ENCODE results near the gene CTDSPL. TPM values are rescaled to one million over a fixed set of nuclear protein-coding genes. Genes with fewer than 3 reads are reported as not detected.
A peak's percentile ranks its signal among the peaks of the same experiment; 100 is the strongest.

CTDSPL gene
- total RNA-seq, 2 donors from 2014 or later, result 27.8 to 30.7 TPM

DNA sequence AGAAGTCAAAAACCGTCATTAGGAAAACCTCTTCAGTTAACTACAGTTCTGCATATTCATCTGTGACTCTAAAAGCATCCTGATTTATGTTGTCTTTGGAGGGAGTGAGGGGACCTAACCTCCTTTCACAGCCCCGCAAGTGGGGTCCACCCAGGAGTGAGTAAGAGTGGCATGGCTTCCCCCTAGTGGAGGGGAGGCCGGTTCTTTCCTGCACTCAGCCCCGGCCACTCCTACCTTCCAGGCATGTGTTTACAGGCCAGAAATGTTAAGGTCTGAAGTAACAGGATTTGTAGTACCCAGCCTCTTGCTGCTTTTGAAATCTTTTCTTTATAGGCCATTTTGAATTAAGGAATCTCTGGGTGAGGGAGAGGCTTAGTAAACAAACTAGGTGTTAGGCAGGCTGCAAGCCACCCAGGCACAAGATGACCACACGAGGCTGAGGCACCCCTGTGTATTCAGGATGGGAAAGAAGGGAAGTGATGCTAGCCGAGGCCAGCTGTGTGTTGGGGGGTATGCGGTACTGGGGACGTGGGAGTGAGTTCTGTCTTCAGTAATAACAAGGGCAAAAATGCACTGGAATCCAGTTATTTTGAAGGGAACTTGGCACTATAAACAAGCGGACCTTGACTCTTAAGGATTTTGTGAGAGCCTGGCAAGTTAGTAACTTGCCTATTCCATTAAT is 50.5 kb downstream of the CTDSPL start:
- Histone ChIP-seq H3K36me3 (ENCODE audit: control insufficient read depth, insufficient read depth, low read length) (no peaks in the 10 kb centered on the region), H3K4me3 (ENCODE audit: low read length) (no peak overlapping the region), H3K27ac (ENCODE audit: low read depth, low read length) (no peak overlapping the region), H3K27me3 (ENCODE audit: control insufficient read depth, insufficient read depth, low read length, poor library complexity, severe bottlenecking) (no peaks in the 10 kb centered on the region), H3K9ac (ENCODE audit: extremely low read depth, low read length, poor library complexity, severe bottlenecking) (no peak overlapping the region), H3K4me1 (ENCODE audit: control insufficient read depth, insufficient read depth, low read length) (no peaks in the 10 kb centered on the region), H3K9me3 (ENCODE audit: control insufficient read depth, low read length) (no peaks in the 10 kb centered on the region)
- 86 to 100% methylated on average over 3 to 9 of the region's 9 CpGs for WGBS, 2 experiments (ENCODE audit: insufficient coverage in 1 of 2, insufficient read length in 1 of 2)
- H3K4me3 Mint-ChIP-seq, result no peak overlapping the region
- no peaks in the 10 kb centered on the region for H3K27me3 Mint-ChIP-seq (ENCODE audit: insufficient read depth)
- H3K27ac Mint-ChIP-seq, result no peak overlapping the region
- H3K9me3 Mint-ChIP-seq, result peaks cover 5% of the 10 kb centered on the region
- H3K4me1 Mint-ChIP-seq, result peaks cover 3% of the 10 kb centered on the region
- DNase-seq, result peak; percentile 65
- TF ChIP-seq, protein P1, sequence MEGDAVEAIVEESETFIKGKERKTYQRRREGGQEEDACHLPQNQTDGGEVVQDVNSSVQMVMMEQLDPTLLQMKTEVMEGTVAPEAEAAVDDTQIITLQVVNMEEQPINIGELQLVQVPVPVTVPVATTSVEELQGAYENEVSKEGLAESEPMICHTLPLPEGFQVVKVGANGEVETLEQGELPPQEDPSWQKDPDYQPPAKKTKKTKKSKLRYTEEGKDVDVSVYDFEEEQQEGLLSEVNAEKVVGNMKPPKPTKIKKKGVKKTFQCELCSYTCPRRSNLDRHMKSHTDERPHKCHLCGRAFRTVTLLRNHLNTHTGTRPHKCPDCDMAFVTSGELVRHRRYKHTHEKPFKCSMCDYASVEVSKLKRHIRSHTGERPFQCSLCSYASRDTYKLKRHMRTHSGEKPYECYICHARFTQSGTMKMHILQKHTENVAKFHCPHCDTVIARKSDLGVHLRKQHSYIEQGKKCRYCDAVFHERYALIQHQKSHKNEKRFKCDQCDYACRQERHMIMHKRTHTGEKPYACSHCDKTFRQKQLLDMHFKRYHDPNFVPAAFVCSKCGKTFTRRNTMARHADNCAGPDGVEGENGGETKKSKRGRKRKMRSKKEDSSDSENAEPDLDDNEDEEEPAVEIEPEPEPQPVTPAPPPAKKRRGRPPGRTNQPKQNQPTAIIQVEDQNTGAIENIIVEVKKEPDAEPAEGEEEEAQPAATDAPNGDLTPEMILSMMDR (conservative IDR thresholded peaks at IDR 0.05), result peak; percentile 65
- H3K36me3 Mint-ChIP-seq (ENCODE audit: low read depth), result peaks cover 1% of the 10 kb centered on the region

DNA sequence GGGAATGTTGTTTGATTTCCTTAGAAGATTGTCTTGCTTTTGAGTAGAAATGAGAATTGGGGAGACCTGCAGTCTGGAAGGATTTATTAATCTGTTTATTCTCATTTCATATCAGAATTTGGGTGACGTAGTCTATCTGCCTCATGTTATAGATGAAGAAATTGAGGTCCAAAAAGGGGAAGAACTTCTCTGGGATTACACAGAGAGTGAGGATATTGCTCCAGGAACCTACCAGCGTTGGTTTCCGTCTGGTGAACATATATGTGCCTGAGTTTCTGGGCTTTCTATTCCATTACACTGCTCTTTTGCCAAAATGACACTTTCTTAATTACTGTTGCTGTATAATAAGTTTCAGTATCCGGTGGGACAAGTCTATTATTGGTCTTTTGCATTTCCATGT is 51.8 kb downstream of the CTDSPL start:
- Histone ChIP-seq H3K4me1 (ENCODE audit: control insufficient read depth, insufficient read depth, low read length) (peaks cover 1% of the 10 kb centered on the region), H3K27ac (ENCODE audit: low read depth, low read length) (no peak overlapping the region), H3K9me3 (ENCODE audit: control insufficient read depth, low read length) (no peaks in the 10 kb centered on the region), H3K36me3 (ENCODE audit: control insufficient read depth, insufficient read depth, low read length) (no peaks in the 10 kb centered on the region), H3K9ac (ENCODE audit: extremely low read depth, low read length, poor library complexity, severe bottlenecking) (no peak overlapping the region), H3K4me3 (ENCODE audit: low read length) (no peak overlapping the region), H3K27me3 (ENCODE audit: control insufficient read depth, insufficient read depth, low read length, poor library complexity, severe bottlenecking) (no peaks in the 10 kb centered on the region)
- Mint-ChIP-seq H3K27ac (no peak overlapping the region), H3K36me3 (ENCODE audit: low read depth) (peaks cover 1% of the 10 kb centered on the region), H3K9me3 (peaks cover 5% of the 10 kb centered on the region), H3K4me1 (peaks cover 11% of the 10 kb centered on the region), H3K4me3 (no peak overlapping the region), H3K27me3 (ENCODE audit: insufficient read depth) (no peaks in the 10 kb centered on the region)
- DNase-seq, result no peak
- TF ChIP-seq, protein P1 (conservative IDR thresholded peaks at IDR 0.05), result no peak
- WGBS, 2 experiments (ENCODE audit: insufficient coverage in 1 of 2, insufficient read length in 1 of 2), result 93 to 96% methylated on average over 3 to 4 of the region's 4 CpGs

DNA sequence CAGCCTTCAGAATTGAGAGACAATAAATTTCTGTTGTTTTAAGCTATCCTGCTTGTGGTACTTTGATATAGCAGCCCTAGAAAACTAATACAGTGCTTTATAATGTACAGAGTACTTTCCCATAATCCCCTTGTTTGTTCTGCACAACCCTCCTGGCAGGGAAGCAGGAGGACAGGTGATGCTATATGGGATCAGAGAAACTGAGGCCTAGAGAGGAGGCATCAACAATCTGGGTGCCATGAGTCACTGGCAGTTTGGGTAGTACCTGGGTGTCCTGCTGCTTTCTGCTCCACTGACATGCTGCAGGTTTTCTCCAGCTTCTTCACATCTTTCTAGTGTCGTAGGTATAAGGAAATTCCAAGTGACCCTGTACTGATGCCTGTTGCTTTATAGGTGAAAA is 55.0 kb downstream of the CTDSPL start:
- Histone ChIP-seq H3K9ac (ENCODE audit: extremely low read depth, low read length, poor library complexity, severe bottlenecking) (no peak overlapping the region), H3K4me1 (ENCODE audit: control insufficient read depth, insufficient read depth, low read length) (peaks cover 3% of the 10 kb centered on the region), H3K4me3 (ENCODE audit: low read length) (no peak overlapping the region), H3K36me3 (ENCODE audit: control insufficient read depth, insufficient read depth, low read length) (no peaks in the 10 kb centered on the region), H3K27ac (ENCODE audit: low read depth, low read length) (no peak overlapping the region), H3K27me3 (ENCODE audit: control insufficient read depth, insufficient read depth, low read length, poor library complexity, severe bottlenecking) (no peaks in the 10 kb centered on the region), H3K9me3 (ENCODE audit: control insufficient read depth, low read length) (no peaks in the 10 kb centered on the region)
- Mint-ChIP-seq H3K4me1 (peaks cover 18% of the 10 kb centered on the region), H3K4me3 (no peak overlapping the region), H3K27ac (no peak overlapping the region), H3K27me3 (ENCODE audit: insufficient read depth) (no peaks in the 10 kb centered on the region), H3K9me3 (peaks cover 5% of the 10 kb centered on the region), H3K36me3 (ENCODE audit: low read depth) (peaks cover 1% of the 10 kb centered on the region)
- TF ChIP-seq, protein P1 (conservative IDR thresholded peaks at IDR 0.05), result no peak
- no peak for DNase-seq
- 92 to 100% methylated on average over 1 of the region's 1 CpG for WGBS, 2 experiments (ENCODE audit: insufficient coverage in 1 of 2, insufficient read length in 1 of 2)

All from endodermal cell (in vitro differentiated cells).